GM12864 (cell line): ENCODE measurements around the gene UVRAG.
"Not testable (repeated sequence)": the region's sequence is repeated elsewhere in the genome, so short reads cannot be mapped to it uniquely, and the experiment has no call there.

ENCODE experiments used
- DNase-seq: peaks from one replicate; pipeline ENCODE4 v3.0.0-alpha.2; 2011; ENCODE audit warnings: low read depth
- H3K4me3 ChIP-seq: 2 replicates; pipeline ENCODE4 v1.5.1; 2011; ENCODE audit warnings: mild to moderate bottlenecking, low read depth, low read length, control low read depth
- CTCF ChIP-seq: IDR thresholded peaks from 2 replicates; pipeline ENCODE4 v1.5.1; 2011; ENCODE audit warnings: low read depth, mild to moderate bottlenecking, moderate library complexity, low read length, control low read depth, inconsistent platforms; ENCODE audit errors: missing control alignments

UVRAG gene

GRCh38 chr11:76047766-76048165 lies 232.8 kb downstream of the UVRAG start:
- DNase-seq = no peak

GRCh38 chr11:76048763-76049162 lies 233.8 kb downstream of the UVRAG start:
- no peak for DNase-seq
- no peak overlapping the region for H3K4me3 ChIP-seq
- no peak for TF ChIP-seq CTCF

More at GRCh38 chr11:76047766-76048165, 232.8 kb downstream of the UVRAG start:
- no peak overlapping the region for H3K4me3 ChIP-seq
- TF ChIP-seq CTCF = no peak

DNA sequence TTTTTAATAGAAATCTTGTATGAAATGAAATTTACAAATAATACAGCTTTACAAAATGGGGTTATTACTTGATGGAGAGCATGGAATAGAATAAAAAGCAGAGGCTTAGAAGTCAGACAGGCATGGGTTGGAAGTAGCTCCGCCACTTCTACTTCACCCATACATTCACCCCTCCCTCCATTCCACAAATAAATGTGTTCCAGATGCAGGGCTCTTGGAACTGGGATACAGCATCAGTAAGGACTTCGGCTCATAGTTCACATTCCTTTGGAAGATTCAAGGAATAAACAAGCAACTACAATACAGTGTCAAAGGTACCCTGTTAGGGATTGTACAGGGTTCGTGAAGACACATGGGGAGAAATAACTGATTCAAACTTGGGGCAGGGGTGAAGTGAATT lies 234.5 kb downstream of the UVRAG start:
- DNase-seq = no peak
- no peak for TF ChIP-seq CTCF
- no peak overlapping the region for H3K4me3 ChIP-seq

GRCh38 chr11:76051937-76052336 lies 236.9 kb downstream of the UVRAG start:
- no peak for TF ChIP-seq CTCF
- DNase-seq = no peak
- H3K4me3 ChIP-seq = no peak overlapping the region

GRCh38 chr11:76054330-76054729 lies 239.3 kb downstream of the UVRAG start:
- no peak overlapping the region for H3K4me3 ChIP-seq
- TF ChIP-seq CTCF = no peak
- no peak for DNase-seq

DNA sequence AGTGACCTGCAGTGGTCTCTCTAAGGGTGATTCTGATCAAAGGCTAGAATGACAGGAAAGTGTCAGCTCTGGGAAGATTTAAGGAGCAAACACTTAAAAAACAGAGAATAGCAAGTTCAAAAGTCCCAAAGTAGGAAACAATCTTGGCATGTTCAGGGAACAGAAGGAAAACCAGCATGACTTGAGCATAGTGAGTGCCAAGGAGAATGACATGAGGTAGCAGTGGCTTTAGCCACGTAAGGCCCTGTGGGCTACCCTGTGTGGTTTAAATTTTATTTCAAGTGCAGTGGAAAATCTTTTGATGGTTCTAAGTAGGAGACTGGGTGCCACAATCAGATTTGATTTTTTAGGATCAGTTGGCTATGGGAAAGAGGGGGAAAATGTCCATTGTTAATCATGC lies 241.9 kb downstream of the UVRAG start:
- TF ChIP-seq CTCF = no peak
- no peak overlapping the region for H3K4me3 ChIP-seq
- DNase-seq = no peak

- DNase-seq, H3K4me3 ChIP-seq: not testable (repeated sequence)
Observed at GRCh38 chr11:76060475-76061036, 245.5 kb downstream of the UVRAG start.
